Esophagus squamous epithelium (tissue), 4 donors: ENCODE results near the gene SEC23B.

Experiments used
- CTCF ChIP-seq, 6 experiments: fragments of 450-650 bp in 4 of 6; fragments of 200-600 bp in 2 of 6; sonication (generic) in 2 of 6; IDR thresholded peaks; one replicate each; pipeline ENCODE4 v1.5.1; 2016 to 2019; ENCODE audit warnings: antibody characterized with exemption in 6 of 6, mild to moderate bottlenecking in 4 of 6, moderate library complexity in 4 of 6
- POLR2A ChIP-seq, 4 donors: fragments of 450-650 bp; IDR thresholded peaks; one replicate each; pipeline ENCODE4 v1.6.1; 2017; ENCODE audit warnings: antibody characterized with exemption in 4 of 4, mild to moderate bottlenecking in 4 of 4, moderate library complexity in 3 of 4

GRCh38 chr20:18527339-18527738 is 19.6 kb downstream of the SEC23B start:
- TF ChIP-seq CTCF (IDR thresholded peaks at IDR 0.05) (no peak), POLR2A (IDR thresholded peaks at IDR 0.05) (no peak)
